ENCODE data around the gene TPP1.

Gene TPP1

GRCh38 chr11:6613496-6613895, 5.7 kb downstream of the TPP1 start:
- Histone ChIP-seq H3K9me3 (replicated peaks in 1 of 11) (no peaks in the 10 kb centered on the region), H4K20me1 (peaks cover 7 to 57% (median 21%) of the 10 kb centered on the region in 11 experiments; a peak in 16 of 22 replicates), H3K4me1 (peaks cover 36 to 84% (median 46%) of the 10 kb centered on the region in 10 experiments), H3K27me3 (no peaks in the 10 kb centered on the region), H3K4me2 (peak overlapping the region; percentile 88 to 97 (median 94)), H3K4me3 (peak overlapping the region in 5 of 10 experiments; percentile 81 to 97 (median 91); a peak in 11 of 20 replicates), H3K27ac (peak overlapping the region in 9 of 11 experiments; percentile 84 to 95 (median 91); a peak in 13 of 22 replicates), H3K36me3 (peaks cover 44 to 75% (median 60%) of the 10 kb centered on the region in 11 experiments), H3K9ac (peak overlapping the region in 7 of 11 experiments; percentile 92 to 95 (median 94); a peak in 10 of 22 replicates)
- no peak for TF ChIP-seq Cebpa-rat (IDR thresholded peaks at IDR 0.05)

GRCh38 chr11:6612213-6613041, 6.8 kb downstream of the TPP1 start, which contains the start of gene TAF10:
Gene TAF10, minus strand, starts transcription at chr11:6612216. Its CDS starts 27 bp downstream, at chr11:6612189.
- Histone ChIP-seq H3K4me3 (peak within 1 kb of the TSS; percentile 81 to 97 (median 92)), H3K27me3 (no peaks in the 10 kb centered on the region), H4K20me1 (peaks cover 7 to 61% (median 26%) of the 10 kb centered on the region in 11 experiments; a peak in 16 of 22 replicates), H3K4me2 (peak within 1 kb of the TSS; percentile 88 to 97 (median 94)), H3K36me3 (peaks cover 52 to 82% (median 71%) of the 10 kb centered on the region in 11 experiments), H3K4me1 (peaks cover 31 to 89% (median 44%) of the 10 kb centered on the region in 10 experiments), H3K9me3 (replicated peaks in 1 of 11) (no peaks in the 10 kb centered on the region), H3K27ac (peak within 1 kb of the TSS; percentile 84 to 95 (median 91)), H3K9ac (peak within 1 kb of the TSS; percentile 89 to 96 (median 94))
- TF ChIP-seq Cebpa-rat (IDR thresholded peaks at IDR 0.05) = no peak

GRCh38 chr11:6611963-6612212, 7.3 kb downstream of the TPP1 start:
- TF ChIP-seq Cebpa-rat (IDR thresholded peaks at IDR 0.05) = no peak
- Histone ChIP-seq H3K27ac (peak overlapping the region; percentile 84 to 95 (median 91)), H3K27me3 (no peaks in the 10 kb centered on the region), H3K9me3 (replicated peaks in 1 of 11) (no peaks in the 10 kb centered on the region), H3K4me1 (peaks cover 35 to 89% (median 44%) of the 10 kb centered on the region in 10 experiments), H3K4me3 (peak overlapping the region; percentile 81 to 97 (median 92)), H3K36me3 (peaks cover 52 to 79% (median 69%) of the 10 kb centered on the region in 11 experiments), H4K20me1 (peaks cover 7 to 59% (median 26%) of the 10 kb centered on the region in 11 experiments; a peak in 16 of 22 replicates), H3K4me2 (peak overlapping the region; percentile 88 to 97 (median 92)), H3K9ac (peak overlapping the region; percentile 89 to 96 (median 94))

GRCh38 chr11:6611092-6611962, 7.9 kb downstream of the TPP1 start:
- peak overlapping the region; percentile 89 to 96 (median 94) for H3K9ac ChIP-seq
- H3K27me3 ChIP-seq = no peaks in the 10 kb centered on the region
- H3K27ac ChIP-seq = peak overlapping the region; percentile 84 to 95 (median 91)
- H3K36me3 ChIP-seq = peaks cover 51 to 73% (median 63%) of the 10 kb centered on the region in 11 experiments
- no peak for TF ChIP-seq Cebpa-rat (IDR thresholded peaks at IDR 0.05)
- peaks cover 40 to 89% (median 49%) of the 10 kb centered on the region in 10 experiments for H3K4me1 ChIP-seq
- H4K20me1 ChIP-seq = peaks cover 7 to 53% (median 31%) of the 10 kb centered on the region in 11 experiments; a peak in 16 of 22 replicates
- H3K4me3 ChIP-seq = peak overlapping the region; percentile 81 to 97 (median 92)
- no peaks in the 10 kb centered on the region for H3K9me3 ChIP-seq (replicated peaks in 1 of 11)
- peak overlapping the region; percentile 88 to 97 (median 92) for H3K4me2 ChIP-seq

GRCh38 chr11:6610591-6610990, 8.6 kb downstream of the TPP1 start:
- Histone ChIP-seq H3K36me3 (peaks cover 44 to 70% (median 58%) of the 10 kb centered on the region in 11 experiments), H3K27me3 (no peaks in the 10 kb centered on the region), H3K4me2 (peak overlapping the region; percentile 88 to 97 (median 92)), H3K27ac (peak overlapping the region in 3 of 11 experiments; percentile 86 to 95 (median 91); a peak in 3 of 22 replicates), H3K4me1 (peaks cover 48 to 89% (median 56%) of the 10 kb centered on the region in 10 experiments), H4K20me1 (peaks cover 7 to 49% (median 27%) of the 10 kb centered on the region in 11 experiments; a peak in 16 of 22 replicates), H3K4me3 (peak overlapping the region; percentile 81 to 97 (median 92); a peak in 19 of 20 replicates), H3K9me3 (replicated peaks in 1 of 11) (no peaks in the 10 kb centered on the region), H3K9ac (peak overlapping the region; percentile 89 to 96 (median 94); a peak in 21 of 22 replicates)
- TF ChIP-seq Cebpa-rat (IDR thresholded peaks at IDR 0.05) = no peak

GRCh38 chr11:6609502-6610015, 9.7 kb downstream of the TPP1 start:
- no peak for TF ChIP-seq Cebpa-rat (IDR thresholded peaks at IDR 0.05)
- Histone ChIP-seq H3K4me1 (peaks cover 58 to 89% (median 66%) of the 10 kb centered on the region in 10 experiments), H3K27me3 (no peaks in the 10 kb centered on the region), H3K36me3 (peaks cover 35 to 61% (median 47%) of the 10 kb centered on the region in 11 experiments), H3K4me3 (no peak overlapping the region), H3K4me2 (peak overlapping the region in 2 of 11 experiments; percentile 20 to 96; a peak in 4 of 22 replicates), H3K9ac (peak overlapping the region in 1 of 11 experiments; percentile 94; a peak in 1 of 22 replicates), H4K20me1 (peaks cover 7 to 56% (median 30%) of the 10 kb centered on the region in 11 experiments; a peak in 16 of 22 replicates), H3K27ac (no peak overlapping the region), H3K9me3 (replicated peaks in 1 of 11) (no peaks in the 10 kb centered on the region)

DNA sequence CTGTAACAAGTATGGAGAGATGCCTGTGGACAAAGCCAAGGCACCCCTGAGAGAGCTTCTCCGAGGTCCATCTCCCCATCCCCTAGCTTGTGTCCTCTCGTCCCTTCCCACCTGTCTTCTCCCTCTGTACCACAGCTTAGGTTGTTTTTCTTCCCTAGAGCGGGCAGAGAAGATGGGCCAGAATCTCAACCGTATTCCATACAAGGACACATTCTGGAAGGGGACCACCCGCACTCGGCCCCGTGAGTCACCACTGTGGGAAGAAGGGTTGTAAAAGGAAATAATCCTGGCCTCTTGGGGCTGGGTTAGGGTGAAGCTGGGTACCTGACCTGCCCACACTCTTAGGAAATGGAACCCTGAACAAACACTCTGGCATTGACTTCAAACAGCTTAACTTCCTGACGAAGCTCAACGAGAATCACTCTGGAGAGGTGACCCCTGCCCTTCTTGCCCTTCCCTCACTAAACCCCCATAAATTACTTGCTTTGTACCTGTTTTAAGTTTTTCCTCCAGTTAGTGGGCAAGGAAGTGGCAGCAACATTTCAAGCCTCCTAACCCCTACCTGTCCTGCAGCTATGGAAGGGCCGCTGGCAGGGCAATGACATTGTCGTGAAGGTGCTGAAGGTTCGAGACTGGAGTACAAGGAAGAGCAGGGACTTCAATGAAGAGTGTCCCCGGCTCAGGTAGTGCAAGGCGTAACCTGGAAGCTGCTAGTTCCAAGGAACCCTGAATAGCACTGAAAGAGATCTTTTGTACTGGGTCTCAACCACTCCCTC, 10.3 kb downstream of the TPP1 start:
- Histone ChIP-seq H3K9ac (peak overlapping the region in 2 of 11 experiments; percentile 25 to 42; a peak in 3 of 22 replicates), H3K27ac (no peak overlapping the region), H3K4me2 (peak overlapping the region in 2 of 11 experiments; percentile 94 to 98; a peak in 4 of 22 replicates), H3K4me3 (no peak overlapping the region), H3K4me1 (peaks cover 61 to 84% (median 69%) of the 10 kb centered on the region in 10 experiments), H3K27me3 (no peaks in the 10 kb centered on the region), H3K9me3 (replicated peaks in 1 of 11) (no peaks in the 10 kb centered on the region), H3K36me3 (peaks cover 35 to 55% (median 42%) of the 10 kb centered on the region in 11 experiments), H4K20me1 (peaks cover 7 to 59% (median 31%) of the 10 kb centered on the region in 11 experiments; a peak in 16 of 22 replicates)
- TF ChIP-seq Cebpa-rat (IDR thresholded peaks at IDR 0.05) = no peak
